ENCODE measurements around the gene SYTL1.

The SYTL1 gene

GRCh38 chr1:27321813-27322568, 19.8 kb upstream of the SYTL1 start, which contains the start of gene TMEM222:
TSS of gene TMEM222 (plus strand) at chr1:27322163. CDS start at chr1:27322198, 35 bp downstream.
- DNase-seq (ENCODE audit: low read depth) = peak; percentile 99

DNA sequence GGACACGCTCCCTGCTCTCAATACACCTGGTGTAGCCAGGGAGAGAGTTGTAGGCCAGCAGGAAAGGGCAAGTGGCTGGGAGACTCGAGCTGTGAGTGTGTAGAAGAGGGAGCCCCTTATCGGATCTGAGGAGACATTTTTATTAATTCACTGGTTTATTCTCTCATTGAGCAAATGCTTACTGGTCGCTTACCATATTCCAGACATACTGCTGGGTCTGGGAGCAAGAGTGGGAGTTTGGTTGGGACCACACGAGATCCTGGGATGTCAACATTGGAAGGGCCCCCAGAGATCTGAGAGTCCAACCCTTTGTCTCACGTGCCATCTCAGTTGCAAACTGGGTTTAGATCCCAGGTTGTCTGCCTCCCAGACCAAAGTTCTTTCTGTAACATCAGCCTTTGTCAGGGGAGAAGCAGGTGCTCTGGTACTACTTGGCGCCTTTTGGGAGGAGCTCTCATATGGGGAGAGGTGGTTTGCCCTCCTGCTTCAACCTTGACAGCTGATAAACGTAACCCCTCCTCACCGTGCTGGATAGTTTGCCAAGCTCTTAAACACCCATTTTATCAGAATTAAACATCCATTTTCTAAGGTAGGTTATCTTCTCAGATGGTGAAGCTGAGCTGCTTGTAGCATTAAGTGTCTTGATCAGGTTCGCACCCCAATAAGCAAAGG, 19.1 kb upstream of the SYTL1 start:
- no peak for DNase-seq (ENCODE audit: low read depth)

DNA sequence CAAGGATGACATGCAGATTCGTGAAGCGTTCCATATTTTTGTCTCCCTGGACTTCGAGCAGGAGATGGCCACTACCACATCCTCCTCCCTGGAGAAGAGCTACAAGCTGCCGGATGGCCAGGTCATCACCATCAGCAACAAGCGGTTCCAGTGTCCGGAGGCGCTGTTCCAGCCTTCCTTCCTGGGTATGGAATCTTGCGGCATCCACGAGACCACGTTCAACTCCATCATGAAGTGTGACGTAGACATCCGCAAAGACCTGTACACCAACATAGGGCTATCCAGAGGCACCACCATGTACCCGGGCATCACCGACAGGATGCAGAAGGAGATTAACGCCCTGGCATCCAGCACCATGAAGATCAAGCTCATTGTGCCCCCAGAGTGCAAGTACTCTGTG, 16.5 kb upstream of the SYTL1 start:
- DNase-seq (ENCODE audit: low read depth) = no peak

- DNase-seq (ENCODE audit: low read depth) = no peak
Observed at GRCh38 chr1:27327964-27328363, 13.9 kb upstream of the SYTL1 start.

DNA sequence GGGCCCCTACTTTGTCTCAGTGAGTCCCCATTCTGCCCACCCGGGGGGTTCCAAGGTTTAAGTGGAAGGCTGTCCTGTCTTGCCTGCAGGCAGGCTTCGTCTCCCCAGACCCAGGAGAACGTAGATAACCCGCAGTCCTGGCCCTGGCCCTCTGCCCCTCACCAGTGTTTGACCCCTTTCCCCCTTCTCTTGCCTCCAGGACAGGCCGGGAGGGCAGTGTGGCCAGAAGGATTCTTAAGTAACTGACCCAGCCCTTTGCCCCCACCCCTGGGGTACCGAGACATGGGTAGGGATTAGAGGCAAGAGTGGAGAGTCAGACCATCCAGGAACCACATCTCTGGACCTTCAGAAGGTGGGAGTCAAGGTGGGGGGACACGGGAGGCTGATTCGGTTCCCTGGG, 11.0 kb upstream of the SYTL1 start:
- no peak for DNase-seq (ENCODE audit: low read depth)

DNA sequence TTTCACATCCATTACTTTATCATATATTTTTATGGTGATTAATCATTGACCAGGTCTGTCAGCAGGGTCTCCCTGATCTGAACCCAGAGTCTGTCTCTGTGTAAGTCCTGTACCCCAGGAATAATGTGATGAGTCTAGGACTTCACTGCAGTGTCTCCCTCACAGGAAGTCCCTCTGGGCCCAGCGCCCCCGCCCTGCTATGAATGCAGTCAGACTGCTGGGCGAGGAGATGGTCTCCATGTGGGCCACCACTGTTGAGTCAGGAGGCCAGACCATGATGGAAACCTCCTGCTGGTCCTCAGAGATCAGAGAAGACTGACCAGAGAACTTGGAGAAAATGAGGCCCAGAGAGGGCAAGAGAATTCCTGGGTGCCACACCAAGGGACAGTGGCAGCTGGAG, 10.4 kb upstream of the SYTL1 start:
- DNase-seq (ENCODE audit: low read depth) = no peak

DNA sequence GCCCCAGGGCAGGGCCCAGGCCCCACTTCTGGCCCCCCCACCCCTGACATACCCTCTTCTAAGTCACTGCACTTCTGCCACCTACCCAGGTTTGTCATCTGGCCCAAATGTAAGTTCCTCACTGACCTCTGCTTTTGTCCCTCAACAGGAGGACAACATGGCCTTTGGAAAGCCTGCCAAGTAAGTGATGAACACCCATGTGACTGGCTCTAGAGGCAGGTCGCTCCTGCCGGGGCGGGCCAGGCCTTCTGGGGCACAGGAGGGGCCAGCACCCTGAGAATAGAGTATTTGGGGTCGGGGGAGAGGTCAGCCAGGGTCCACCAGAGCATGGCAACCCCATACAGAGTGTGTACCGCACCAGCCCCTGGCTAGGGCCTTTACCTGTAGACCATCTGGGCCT, 9.9 kb upstream of the SYTL1 start:
- DNase-seq (ENCODE audit: low read depth) = no peak

- DNase-seq (ENCODE audit: low read depth) = peak; percentile 39
Observed at GRCh38 chr1:27332536-27333281, 9.1 kb upstream of the SYTL1 start.

DNA sequence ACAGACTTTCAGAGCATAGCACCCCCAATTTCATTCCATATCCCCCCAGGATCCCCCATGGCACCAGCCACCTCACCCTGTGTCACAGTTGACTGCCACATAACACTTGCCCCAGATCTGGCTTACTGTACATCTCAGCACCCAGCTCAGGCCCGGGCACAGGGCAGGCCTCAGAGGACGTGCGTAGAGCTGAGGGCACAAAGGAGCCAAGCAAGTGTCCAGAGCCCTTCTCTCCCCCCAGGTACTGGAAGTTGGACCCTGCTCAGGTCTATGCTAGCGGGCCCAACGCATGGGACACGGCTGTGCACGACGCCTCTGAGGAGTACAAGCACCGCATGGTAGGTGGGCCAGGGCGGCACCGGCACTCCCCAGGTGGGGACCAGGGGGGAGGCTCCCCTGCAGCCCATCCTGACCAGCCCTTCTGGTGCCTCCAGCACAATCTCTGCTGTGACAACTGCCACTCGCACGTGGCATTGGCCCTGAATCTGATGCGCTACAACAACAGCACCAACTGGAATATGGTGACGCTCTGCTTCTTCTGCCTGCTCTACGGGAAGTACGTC, 8.0 kb upstream of the SYTL1 start:
- no peak for DNase-seq (ENCODE audit: low read depth)

GRCh38 chr1:27335506-27336422, 6.1 kb upstream of the SYTL1 start:
- DNase-seq (ENCODE audit: low read depth) = no peak

GRCh38 chr1:27336756-27337155, 5.1 kb upstream of the SYTL1 start:
- DNase-seq (ENCODE audit: low read depth) = no peak

- no peak for DNase-seq (ENCODE audit: low read depth)
Observed at GRCh38 chr1:27338751-27339150, 3.1 kb upstream of the SYTL1 start.

- no peak for DNase-seq (ENCODE audit: low read depth)
Observed at GRCh38 chr1:27339213-27339612, 2.6 kb upstream of the SYTL1 start.

- no peak for DNase-seq (ENCODE audit: low read depth)
Observed at GRCh38 chr1:27342391-27342777, 562 bp downstream of the SYTL1 start.

DNA sequence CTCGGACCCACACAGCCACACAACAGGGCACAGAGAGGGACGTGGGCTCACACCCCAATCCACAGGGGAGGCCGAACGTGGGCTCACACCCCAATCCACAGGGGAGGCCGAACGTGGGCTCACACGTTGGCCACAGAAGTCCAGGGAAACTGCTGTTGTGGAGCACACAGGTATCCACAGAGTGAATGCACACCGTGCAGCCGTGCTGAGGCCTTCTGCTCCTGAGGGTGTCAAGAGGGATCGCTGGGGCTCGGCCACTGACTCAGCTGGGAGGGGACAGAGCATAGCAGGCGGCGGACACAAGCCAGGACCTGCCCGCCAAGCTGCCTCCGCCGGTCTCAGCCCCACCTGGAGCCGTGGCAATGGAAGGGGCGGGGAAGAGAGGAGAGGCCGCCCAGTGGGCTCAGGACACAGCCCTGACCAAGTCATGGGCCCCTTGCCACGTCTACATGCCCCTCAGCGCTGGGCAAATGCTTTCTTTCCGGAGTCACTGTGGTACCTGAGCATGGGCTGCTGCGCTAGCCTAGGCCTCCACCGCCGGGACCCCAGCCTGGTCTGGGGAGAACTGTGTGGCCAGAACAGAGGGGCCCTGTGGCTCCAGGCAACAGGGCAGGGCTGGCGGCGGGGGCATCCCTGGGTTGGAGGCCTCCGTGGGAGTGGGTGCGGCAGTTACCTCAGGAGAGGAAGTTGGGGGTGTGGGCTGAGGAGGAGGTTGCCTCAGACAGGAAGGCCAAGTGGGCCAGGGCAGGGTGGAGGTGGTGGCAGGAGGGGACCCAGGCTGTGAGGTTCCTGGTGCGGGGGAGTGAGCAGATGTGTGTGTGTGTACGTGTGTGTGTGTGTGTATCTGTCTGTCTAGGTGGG, 1.2 kb downstream of the SYTL1 start:
- peak; percentile 45 for DNase-seq (ENCODE audit: low read depth)

DNA sequence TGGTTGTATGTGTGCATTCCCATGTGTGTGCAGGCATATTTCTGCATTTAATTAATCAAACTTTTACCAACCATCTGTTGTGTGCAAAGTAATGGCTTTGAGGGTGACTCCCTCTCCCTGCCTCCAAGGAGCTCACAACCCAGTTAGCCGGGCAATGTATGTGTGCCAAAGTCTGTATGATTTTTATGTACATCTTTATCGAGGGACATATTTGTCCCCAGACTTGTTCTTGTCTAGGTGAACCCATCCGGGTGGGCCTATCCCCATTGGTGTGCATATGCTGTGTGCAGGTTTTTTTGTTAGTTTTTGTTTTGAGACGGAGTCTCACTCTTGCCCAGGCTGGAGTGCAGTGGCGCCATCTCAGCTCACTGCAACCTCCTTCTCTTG, 1.8 kb downstream of the SYTL1 start:
- DNase-seq (ENCODE audit: low read depth) = no peak

- no peak for DNase-seq (ENCODE audit: low read depth)
Observed at GRCh38 chr1:27345272-27345671, 3.5 kb downstream of the SYTL1 start.

GRCh38 chr1:27346357-27346756, 4.5 kb downstream of the SYTL1 start:
- no peak for DNase-seq (ENCODE audit: low read depth)

DNA sequence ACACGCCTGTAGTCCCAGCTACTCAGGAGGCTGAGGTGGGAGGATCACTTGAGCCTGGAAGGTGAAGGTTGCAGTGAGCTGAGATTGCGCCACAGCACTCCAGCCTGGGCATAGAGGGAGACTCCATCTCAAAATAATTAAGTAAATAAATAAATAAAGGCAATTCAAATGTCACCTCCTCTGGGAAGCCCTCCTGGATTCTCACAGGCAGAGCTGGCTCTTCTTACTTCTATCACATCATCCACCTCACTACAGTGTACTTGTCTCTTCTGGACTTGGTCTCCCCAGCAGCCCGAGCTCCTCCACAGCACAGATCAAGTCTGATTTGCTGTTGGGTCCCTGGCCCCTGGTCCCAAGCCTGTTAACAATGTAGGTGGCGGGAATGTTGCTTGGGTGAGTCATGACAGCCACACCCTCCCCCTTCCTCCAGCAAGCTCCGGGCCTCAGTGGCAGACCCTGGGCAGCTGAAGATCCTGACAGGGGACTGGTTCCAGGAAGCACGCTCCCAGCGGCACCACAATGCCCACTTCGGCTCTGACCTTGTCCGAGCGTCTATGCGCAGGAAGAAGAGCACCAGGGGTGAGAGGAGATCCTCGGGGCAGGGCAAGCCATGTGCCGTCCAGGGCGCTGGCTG, 5.3 kb downstream of the SYTL1 start:
- DNase-seq (ENCODE audit: low read depth) = no peak
